HG02798 (cell line): ENCODE results near the gene ERLIN1.

Experiments used
- ATAC-seq: cut with Tn5 transposase; IDR thresholded peaks from one replicate; pipeline ENCODE4 v1.9.1; 2021; ENCODE audit warnings: mild to moderate bottlenecking; ENCODE audit not compliant: unreplicated experiment, poor library complexity

ERLIN1 gene

GRCh38 chr10:100101192-100102076 lies 84.4 kb downstream of the ERLIN1 start:
- no peak for ATAC-seq

- ATAC-seq: no peak
Measured at GRCh38 chr10:100100651-100101184, 85.1 kb downstream of the ERLIN1 start.
